ENCODE results near the gene TRIB2. TPM values are rescaled to one million over a fixed set of nuclear protein-coding genes. Genes with fewer than 3 reads are reported as not detected.

The TRIB2 gene
- total and polyA plus RNA-seq, 8 donors: 4.0 to 66.9 (median 16.1) TPM

DNA sequence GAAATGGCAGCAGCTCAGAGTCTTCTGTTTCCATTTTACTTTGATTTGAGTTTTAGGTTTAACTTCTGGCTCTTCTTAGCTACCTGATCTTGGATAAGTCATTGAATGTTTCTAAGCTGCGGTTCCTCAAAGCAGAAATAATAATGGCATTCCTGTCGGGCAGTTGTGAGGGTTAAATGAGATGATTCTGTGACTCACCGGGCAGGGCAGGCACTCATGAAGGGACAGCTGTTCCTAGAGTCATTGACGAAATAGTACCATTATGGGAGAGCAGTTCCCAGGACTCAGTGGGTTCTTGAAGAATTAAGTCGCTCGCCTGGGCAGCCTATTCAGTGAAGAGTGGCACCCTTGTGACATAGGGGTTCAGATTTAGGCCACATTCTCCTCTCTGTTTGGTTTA lies 10.3 kb downstream of the TRIB2 start:
- peaks cover 0 to 3% (median 0%) of the 10 kb centered on the region in 3 donors for H3K36me3 ChIP-seq
- no peak overlapping the region for H3K4me3 ChIP-seq
- no peaks in the 10 kb centered on the region for H3K9me3 ChIP-seq
- H3K4me1 ChIP-seq: peaks cover 0 to 10% (median 0%) of the 10 kb centered on the region in 3 donors
- TF ChIP-seq, protein P1, sequence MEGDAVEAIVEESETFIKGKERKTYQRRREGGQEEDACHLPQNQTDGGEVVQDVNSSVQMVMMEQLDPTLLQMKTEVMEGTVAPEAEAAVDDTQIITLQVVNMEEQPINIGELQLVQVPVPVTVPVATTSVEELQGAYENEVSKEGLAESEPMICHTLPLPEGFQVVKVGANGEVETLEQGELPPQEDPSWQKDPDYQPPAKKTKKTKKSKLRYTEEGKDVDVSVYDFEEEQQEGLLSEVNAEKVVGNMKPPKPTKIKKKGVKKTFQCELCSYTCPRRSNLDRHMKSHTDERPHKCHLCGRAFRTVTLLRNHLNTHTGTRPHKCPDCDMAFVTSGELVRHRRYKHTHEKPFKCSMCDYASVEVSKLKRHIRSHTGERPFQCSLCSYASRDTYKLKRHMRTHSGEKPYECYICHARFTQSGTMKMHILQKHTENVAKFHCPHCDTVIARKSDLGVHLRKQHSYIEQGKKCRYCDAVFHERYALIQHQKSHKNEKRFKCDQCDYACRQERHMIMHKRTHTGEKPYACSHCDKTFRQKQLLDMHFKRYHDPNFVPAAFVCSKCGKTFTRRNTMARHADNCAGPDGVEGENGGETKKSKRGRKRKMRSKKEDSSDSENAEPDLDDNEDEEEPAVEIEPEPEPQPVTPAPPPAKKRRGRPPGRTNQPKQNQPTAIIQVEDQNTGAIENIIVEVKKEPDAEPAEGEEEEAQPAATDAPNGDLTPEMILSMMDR (IDR thresholded peaks at IDR 0.05): no peak
- no peaks in the 10 kb centered on the region for H3K27me3 ChIP-seq
- FAIRE-seq: no peak
- intact Hi-C loops (cut with DNase I): no loop called here
- no peak for ATAC-seq
- DNase-seq: no peak
- 78 to 85% methylated on average over 6 of the region's 6 CpGs for WGBS, 2 donors
- no peak overlapping the region for H3K27ac ChIP-seq

DNA sequence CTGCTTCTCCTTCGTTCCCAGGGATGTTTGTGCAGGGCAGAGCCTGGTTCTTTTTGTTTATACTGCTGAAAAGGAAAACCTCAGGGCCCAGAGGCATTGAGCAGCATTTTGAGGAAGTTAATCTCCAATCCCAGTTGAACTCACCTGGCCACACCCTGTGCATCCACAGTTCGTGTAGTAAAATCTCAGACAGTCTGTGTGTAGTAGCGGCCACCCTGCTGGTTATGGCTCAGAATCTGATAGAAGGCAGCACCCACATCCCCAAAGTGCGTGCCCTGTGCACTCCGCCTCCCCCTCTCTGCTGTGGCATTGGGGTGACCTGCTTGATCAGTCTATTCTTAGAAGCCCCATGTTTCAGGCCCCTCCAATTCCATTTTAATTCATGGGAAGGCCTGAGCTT lies 10.9 kb downstream of the TRIB2 start:
- H3K9me3 ChIP-seq: no peaks in the 10 kb centered on the region
- 76 to 85% methylated on average over 5 of the region's 5 CpGs for WGBS, 2 donors
- no peak overlapping the region for H3K4me3 ChIP-seq
- no peak for FAIRE-seq
- ATAC-seq: no peak
- TF ChIP-seq, protein P1 (IDR thresholded peaks at IDR 0.05): no peak
- peaks cover 0 to 3% (median 0%) of the 10 kb centered on the region in 3 donors for H3K36me3 ChIP-seq
- H3K27me3 ChIP-seq: no peaks in the 10 kb centered on the region
- H3K4me1 ChIP-seq: peaks cover 0 to 9% (median 0%) of the 10 kb centered on the region in 3 donors
- intact Hi-C loops (cut with DNase I): no loop called here
- no peak for DNase-seq
- H3K27ac ChIP-seq: no peak overlapping the region

DNA sequence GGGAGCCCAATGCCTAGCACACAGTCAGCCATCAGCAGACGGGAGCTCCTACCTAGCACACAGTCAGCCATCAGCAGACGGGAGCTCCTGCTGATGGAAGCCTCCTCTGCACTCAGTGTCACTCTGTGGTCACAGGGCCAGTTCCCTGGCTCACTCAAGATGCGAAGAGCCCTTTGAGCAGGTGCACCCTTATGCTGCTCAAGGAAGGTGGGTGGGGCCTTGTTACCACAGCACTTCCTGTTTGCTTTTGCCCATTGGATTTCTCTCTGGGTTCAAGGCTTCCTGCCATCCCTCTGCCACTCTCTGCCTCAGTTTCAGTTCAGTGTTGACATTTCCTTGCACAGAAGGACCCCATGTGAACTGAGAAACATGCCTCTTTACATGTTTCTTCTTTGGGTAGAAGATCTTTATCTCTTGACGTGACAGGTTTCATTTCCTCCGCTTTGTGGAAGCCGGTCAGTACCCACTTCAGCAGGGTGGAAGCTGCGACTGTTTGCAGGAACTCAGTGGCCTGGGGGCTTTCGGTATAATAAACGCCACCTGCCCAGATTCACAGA lies 11.6 kb downstream of the TRIB2 start:
- intact Hi-C loops (cut with DNase I): no loop called here
- Histone ChIP-seq H3K4me1 (peaks cover 0 to 9% (median 3%) of the 10 kb centered on the region in 3 donors), H3K4me3 (no peak overlapping the region), H3K27me3 (no peaks in the 10 kb centered on the region), H3K9me3 (no peaks in the 10 kb centered on the region), H3K27ac (no peak overlapping the region), H3K36me3 (peaks cover 0 to 3% (median 0%) of the 10 kb centered on the region in 3 donors)
- DNase-seq (no peak), FAIRE-seq (no peak), ATAC-seq (no peak)
- TF ChIP-seq, protein P1 (IDR thresholded peaks at IDR 0.05): no peak
- WGBS, 2 donors: 90 to 97% methylated on average over 9 of the region's 9 CpGs

DNA sequence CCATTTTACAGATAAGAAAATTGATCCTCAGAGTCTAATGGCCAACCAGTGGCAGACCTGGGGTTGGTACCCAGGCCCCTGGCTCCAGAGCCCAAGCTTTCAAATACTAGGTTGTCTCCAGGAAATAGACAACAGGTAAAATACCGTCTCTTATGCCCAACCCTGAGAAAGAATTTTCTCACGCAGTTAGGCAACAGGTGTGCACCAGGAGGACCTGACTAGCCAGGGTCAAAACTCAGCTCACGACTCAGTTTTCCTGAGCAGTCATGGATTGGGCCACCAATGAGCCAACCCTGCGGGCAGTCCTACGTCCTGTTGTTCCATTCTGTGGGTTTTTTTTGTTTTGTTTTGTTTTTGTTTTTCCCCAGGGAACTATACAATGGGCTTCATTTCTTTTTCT lies 13.5 kb downstream of the TRIB2 start:
- ATAC-seq: no peak
- intact Hi-C loops (cut with DNase I): loop anchor here in 1 of 3 donors (10.0 kb wide), 1 partner anchor 205 kb away; no protein-coding TSS in a partner anchor
- H3K4me3 ChIP-seq: no peak overlapping the region
- no peaks in the 10 kb centered on the region for H3K36me3 ChIP-seq
- H3K27me3 ChIP-seq: no peaks in the 10 kb centered on the region
- no peak for DNase-seq
- FAIRE-seq: no peak
- H3K4me1 ChIP-seq: peaks cover 3 to 17% (median 5%) of the 10 kb centered on the region in 3 donors
- no peaks in the 10 kb centered on the region for H3K9me3 ChIP-seq
- WGBS, 2 donors: 81 to 90% methylated on average over 5 of the region's 5 CpGs
- H3K27ac ChIP-seq: no peak overlapping the region
- TF ChIP-seq, protein P1 (IDR thresholded peaks at IDR 0.05): no peak

DNA sequence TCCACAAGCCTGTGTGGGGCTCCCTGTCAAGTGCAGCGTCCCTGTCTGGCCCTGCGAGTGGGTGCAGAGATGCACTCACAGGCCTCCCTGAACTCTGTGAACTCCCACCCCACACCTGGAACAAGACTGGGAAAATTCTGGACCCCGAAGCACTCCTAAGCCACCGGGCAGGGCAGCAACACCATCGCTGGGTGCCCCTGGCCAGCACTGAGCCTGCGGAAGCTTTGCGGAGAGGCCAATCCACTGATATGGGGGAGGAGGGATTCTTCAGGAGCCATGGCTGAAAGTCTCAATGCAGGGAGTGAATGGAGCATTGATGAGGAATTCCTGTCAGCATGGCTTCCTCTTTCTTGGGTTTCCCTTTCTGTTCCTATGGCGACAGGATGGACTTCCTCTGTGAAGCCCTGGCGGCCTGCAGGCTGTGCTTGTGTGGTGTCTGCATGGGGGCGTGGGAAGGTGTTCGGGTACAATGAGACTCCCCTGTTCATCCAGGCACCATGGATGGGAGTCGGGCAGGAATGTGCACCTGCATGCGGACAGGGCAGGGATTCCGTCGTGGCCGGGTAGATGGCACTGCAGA lies 15.1 kb downstream of the TRIB2 start:
- H3K4me1 ChIP-seq: peaks cover 3 to 17% (median 5%) of the 10 kb centered on the region in 3 donors
- WGBS, 2 donors: 96 to 97% methylated on average over 16 of the region's 16 CpGs
- H3K27me3 ChIP-seq: no peaks in the 10 kb centered on the region
- no peak overlapping the region for H3K27ac ChIP-seq
- no peak overlapping the region for H3K4me3 ChIP-seq
- FAIRE-seq (no peak), ATAC-seq (no peak), DNase-seq (no peak)
- TF ChIP-seq, protein P1 (IDR thresholded peaks at IDR 0.05): no peak
- no peaks in the 10 kb centered on the region for H3K36me3 ChIP-seq
- intact Hi-C loops (cut with DNase I): loop anchor here in 1 of 3 donors (10.0 kb wide), 1 partner anchor 203 kb away; no protein-coding TSS in a partner anchor
- H3K9me3 ChIP-seq: no peaks in the 10 kb centered on the region

Data from pancreas (tissue), 10 donors.